ENCODE data around the gene GNGT1.

Gene GNGT1

DNA sequence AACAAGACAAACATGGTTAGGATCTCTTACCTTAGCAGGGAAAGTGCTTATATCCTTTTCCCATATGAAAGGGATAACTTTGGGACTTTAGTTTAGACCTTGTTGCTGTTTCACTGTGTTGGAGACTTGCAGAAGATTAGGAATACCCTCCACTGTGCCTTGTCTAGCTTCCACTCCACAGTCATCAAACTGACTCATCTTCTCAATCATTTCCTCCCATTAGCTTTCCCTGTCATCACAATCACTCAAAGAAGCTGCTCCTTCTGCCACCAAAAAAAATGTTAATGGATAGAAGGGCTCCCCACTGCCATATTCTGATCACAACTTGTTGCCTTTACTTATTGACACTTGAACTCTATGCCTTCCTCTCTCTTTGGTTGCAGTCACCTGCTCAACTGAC lies 31.9 kb downstream of the GNGT1 start:
- no peak for DNase-seq

DNA sequence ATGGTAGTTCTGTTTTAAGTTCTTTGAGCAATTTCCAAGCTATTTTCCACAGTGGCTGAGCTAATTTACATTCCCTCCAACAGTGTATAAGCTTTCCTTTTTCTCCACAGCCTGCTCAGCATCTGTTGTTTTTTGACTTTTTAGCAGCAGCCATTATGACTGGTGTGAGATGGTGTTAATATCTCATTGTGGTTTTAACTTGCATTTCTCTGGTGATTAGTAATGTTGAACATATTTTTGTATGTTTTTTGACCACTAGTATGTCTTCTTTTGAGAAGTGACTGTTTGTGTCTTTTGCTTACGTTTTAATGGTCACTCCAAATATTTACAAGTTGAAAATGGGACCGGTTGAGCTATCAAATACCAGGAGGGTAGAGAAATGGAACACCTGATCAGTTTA lies 35.6 kb downstream of the GNGT1 start:
- no peak for DNase-seq

DNA sequence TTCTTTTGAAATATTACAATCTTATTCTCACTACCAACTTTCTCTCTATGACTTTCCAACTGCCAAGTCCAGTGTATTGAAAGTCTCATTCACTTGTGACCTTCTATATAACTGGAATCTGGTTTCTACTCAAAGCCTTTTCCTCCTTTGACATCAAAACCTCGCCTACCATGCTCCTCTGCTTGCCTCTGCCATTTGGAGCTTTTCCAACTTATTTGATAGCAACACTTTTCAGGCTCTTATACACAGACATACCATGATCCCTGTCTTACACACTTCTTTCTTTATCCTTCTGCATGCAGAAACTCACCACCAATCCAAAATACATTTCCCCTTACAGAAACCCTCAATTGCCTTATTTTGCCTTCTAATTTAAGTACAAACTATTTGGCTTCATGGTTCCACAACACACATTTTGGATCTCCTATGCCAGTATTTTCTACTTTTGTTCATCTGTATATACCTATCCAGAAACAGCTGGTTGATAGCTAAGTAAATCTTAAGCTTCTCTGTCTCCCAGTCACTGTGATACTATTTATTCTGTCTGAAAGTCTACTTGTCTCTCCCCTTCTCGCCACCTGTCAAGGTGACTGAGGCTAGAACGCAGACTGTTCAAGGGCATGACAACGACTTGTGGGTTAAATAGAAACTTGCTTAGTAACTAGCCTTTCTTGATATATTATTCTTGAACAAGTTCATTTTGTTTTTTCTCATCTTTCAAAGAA lies 37.6 kb downstream of the GNGT1 start:
- no peak for DNase-seq

GRCh38 chr7:93944673-93945072 lies 38.3 kb downstream of the GNGT1 start:
- no peak for DNase-seq

DNA sequence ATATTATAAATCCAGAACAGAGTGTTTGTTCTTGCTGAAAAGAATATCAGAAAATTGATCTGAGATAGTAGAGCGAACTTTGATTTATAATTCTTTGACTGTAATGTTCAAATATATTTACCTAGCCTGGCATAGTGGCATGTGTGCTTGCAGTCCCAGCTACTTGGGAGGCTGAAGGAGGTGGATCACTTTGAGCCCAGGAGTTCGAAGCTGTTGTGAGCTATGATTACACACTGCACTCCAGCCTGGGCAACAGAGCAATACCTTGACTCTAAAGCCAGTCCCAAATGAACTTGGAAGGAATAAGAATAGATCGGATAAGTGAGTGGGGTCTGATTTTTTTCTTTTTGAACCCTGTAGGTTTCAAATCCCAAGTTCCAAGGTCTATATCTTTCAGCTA lies 38.7 kb downstream of the GNGT1 start:
- DNase-seq = no peak

DNA sequence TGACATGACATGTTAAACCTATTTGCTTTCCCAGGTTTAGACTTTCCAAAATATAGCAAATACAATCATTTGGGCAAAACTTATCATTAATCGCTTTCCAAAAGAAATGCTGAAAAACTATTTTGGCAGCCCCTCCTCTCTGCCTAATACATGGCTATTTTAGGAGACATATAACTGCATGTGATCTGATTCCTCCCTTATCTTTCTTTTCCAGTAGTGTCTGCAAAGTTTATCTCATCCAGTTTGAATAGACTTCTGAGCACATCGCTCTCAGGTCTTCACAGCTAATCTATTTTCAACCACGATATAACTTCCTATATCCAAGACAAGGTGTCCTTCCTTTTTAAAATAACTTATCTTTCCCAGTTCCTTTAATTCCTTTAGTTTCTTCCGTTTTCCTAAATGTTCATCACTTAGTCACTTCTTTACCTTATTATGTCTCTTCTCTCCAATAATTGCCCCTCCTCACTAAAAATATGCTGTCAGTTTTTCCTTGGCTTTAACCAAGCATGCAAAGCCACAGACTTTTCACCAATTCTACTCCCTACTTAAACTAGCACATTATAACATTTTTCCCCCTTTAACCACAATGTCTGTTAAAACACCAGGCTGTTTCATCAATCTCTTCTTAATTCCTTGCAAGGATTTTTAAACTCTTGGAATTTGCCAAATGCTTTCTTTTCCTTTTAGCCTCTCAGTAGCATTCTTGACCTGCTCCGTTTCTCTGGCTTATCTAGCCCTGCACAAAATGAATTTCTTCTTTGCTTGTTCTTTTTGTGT lies 39.6 kb downstream of the GNGT1 start:
- DNase-seq = no peak

DNA sequence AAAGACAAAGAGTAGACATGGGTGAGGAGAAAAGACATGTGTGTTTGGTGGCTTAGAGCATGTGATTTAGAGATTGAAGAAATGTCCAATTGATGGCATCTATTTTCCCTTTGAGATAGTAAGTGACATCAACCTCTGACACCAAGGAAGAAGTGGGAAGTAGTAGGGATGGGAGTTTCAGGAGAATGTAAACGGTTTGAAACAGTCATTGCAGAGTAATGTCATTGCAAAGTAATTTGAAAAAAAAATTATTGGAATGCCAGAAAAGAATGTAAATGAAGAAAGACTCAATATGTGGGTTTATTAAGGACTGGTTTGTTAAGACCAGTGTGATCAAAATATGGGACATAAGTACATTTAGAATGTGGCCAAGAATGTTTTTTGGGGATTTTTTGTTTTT lies 41.7 kb downstream of the GNGT1 start:
- DNase-seq = no peak

GRCh38 chr7:93948873-93949272 lies 42.5 kb downstream of the GNGT1 start:
- DNase-seq = no peak

DNA sequence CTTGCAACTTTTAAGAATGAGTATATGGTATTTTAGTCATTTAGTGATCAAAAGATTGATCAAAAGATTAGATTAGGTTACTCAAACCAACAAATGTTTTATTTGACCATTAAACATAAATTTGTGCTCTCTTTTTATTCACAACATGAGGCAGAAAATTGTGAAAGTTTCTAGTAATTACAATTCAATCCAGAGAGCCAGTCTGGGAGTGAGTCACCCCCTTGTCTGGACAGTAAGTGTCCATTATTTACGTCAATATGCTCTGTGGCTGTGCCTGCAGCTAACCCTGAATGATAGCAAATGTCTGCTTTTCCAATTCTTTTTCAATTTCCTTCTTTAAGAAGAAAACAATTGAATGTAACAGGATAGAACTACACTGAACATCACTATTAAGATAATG lies 43.1 kb downstream of the GNGT1 start:
- DNase-seq = no peak

DNA sequence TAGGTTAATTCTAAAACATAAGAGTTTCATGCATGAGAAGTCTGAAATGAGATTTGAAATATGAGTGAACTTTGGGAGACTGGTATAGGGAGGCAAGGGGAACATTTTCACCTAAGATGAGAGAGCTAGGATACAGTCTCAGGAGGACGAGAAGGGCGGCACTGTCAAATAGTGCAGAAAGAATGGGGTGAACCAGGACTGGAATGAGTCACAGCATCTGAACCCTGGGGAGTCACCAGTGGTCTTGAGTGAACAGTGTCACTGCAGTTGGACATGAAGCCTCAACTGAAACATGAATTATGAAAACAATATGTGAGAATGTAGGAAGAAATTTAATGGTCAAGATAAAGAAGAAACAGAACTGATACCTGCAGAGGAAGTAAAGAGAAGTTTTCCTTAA lies 48.9 kb downstream of the GNGT1 start:
- no peak for DNase-seq

DNA sequence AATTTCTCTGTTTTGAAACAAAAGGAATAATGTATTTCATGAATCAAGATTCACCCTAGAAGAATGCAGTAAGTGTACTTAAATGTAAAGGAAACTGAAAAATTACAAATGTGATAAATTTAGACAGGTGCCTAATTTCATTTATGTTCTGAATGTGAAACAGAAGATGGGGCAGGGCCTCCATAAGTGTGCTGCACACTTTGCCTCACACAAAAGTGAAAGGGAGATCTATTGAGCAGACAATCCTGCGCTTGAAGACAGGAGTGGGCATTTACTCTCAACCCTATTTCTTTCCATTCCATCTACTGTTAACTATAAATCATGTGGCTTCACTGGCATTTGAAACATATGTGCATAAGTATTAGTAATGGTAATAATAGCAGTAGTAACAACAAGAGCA lies 51.4 kb downstream of the GNGT1 start:
- no peak for DNase-seq

DNA sequence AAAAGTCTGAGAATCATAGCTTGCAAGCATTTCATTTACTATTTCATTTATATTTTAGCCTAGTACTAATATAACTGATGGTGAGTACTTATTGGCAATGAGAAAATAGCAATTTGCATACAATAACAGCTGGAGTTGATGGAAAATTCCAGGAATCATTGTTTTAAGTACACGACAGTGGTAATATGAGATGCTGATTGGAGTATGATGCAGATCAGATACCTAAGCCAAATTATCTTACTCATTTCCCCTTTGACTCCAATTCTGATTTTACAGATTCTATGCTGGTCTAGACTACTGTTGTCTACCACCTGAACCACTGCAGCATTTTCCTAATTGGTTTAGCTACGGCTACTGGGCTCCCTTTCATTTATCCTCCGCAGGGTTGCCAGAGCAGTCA lies 51.8 kb downstream of the GNGT1 start:
- DNase-seq = no peak

- DNase-seq = no peak
Observed at GRCh38 chr7:93958651-93959050, 52.3 kb downstream of the GNGT1 start.
